Tibial nerve (tissue), 3 donors: ENCODE measurements around the gene INPP5E.
A peak's percentile ranks its signal among the peaks of the same experiment; 100 is the strongest.

Source experiments
- CTCF ChIP-seq, 5 experiments: fragments of 200-600 bp in 3 of 5; fragments of 450-650 bp in 2 of 5; sonication (generic) in 3 of 5; IDR thresholded peaks; one replicate each; pipeline ENCODE4 v1.5.1; 2016 to 2019; ENCODE audit warnings: antibody characterized with exemption in 5 of 5, mild to moderate bottlenecking in 3 of 5, moderate library complexity in 2 of 5
- POLR2A ChIP-seq, 2 donors: fragments of 450-650 bp; IDR thresholded peaks; one replicate each; pipeline ENCODE4 v1.6.1; 2017; ENCODE audit warnings: antibody characterized with exemption in 2 of 2, mild to moderate bottlenecking in 2 of 2, moderate library complexity in 2 of 2

- TF ChIP-seq CTCF (IDR thresholded peaks at IDR 0.05) (no peak), POLR2A (IDR thresholded peaks at IDR 0.05) (peak in 1 of 2 donors; percentile 4)
Observed at GRCh38 chr9:136418182-136419091, 21.2 kb downstream of the INPP5E start.
